Dermis microvascular lymphatic vessel endothelial cell (primary cell): ENCODE data around the gene BEX3. TPM values are rescaled to one million over a fixed set of nuclear protein-coding genes. Genes with fewer than 3 reads are reported as not detected.
"Not testable (repeated sequence)": the region's sequence is repeated elsewhere in the genome, so short reads cannot be mapped to it uniquely, and the experiment has no call there.

Source experiments
- DNase-seq, 2 donors: peaks; one replicate each; pipeline versions ENCODE4 v3.0.0 to v3.0.0-alpha.2; 2010; ENCODE audit warnings: low read depth in 2 of 2
- total RNA-seq: library from RNA; depleted of rRNA; stranded (reverse); fragments of >200 nt; gene quantifications from 2 replicates; pipeline ENCODE4 v1.2.1, GENCODE V29; 2014

Gene BEX3
- 159 and 190 TPM in 2 replicates for total RNA-seq

- DNase-seq = peak in 1 of 2 donors; percentile 60
Measured at GRCh38 chrX:103376118-103376978, at the start of gene BEX3. Gene BEX3, plus strand, starts transcription at chrX:103376538. Its CDS starts 984 bp downstream, at chrX:103377522.

- DNase-seq = peak in 1 of 2 donors; percentile 9
Measured at GRCh38 chrX:103329991-103330390, 46.3 kb upstream of the BEX3 start, which contains the start of gene TCEAL7. Gene TCEAL7, plus strand, starts transcription at chrX:103330239. Its CDS starts 1,165 bp downstream, at chrX:103331404.

- peak in 1 of 2 donors; percentile 3 for DNase-seq
Measured at GRCh38 chrX:103330681-103331288, 45.6 kb upstream of the BEX3 start.

GRCh38 chrX:103338663-103339062 lies 37.7 kb upstream of the BEX3 start:
- DNase-seq = no peak

- DNase-seq = peak; percentile 16 to 48
Measured at GRCh38 chrX:103343105-103343504, 33.2 kb upstream of the BEX3 start.

GRCh38 chrX:103344606-103345005 lies 31.7 kb upstream of the BEX3 start:
- DNase-seq = peak in 1 of 2 donors; percentile 67

- DNase-seq = no peak
Measured at GRCh38 chrX:103347682-103348397, 28.5 kb upstream of the BEX3 start.

- peak; percentile 69 to 88 for DNase-seq
Measured at GRCh38 chrX:103356130-103356798, 20.1 kb upstream of the BEX3 start, which contains the start of gene TCEAL9. Gene TCEAL9, plus strand, starts transcription at chrX:103356506. Its CDS starts 1,179 bp downstream, at chrX:103357685.

- peak in 1 of 2 donors; percentile 37 for DNase-seq
Measured at GRCh38 chrX:103356858-103357257, 19.5 kb upstream of the BEX3 start.

- no peak for DNase-seq
Measured at GRCh38 chrX:103357871-103358270, 18.5 kb upstream of the BEX3 start.

GRCh38 chrX:103359605-103360004 lies 16.7 kb upstream of the BEX3 start:
- not testable (repeated sequence) for DNase-seq

- peak in 1 of 2 donors; percentile 57 for DNase-seq
Measured at GRCh38 chrX:103360092-103360491, 16.2 kb upstream of the BEX3 start.

GRCh38 chrX:103360916-103361315 lies 15.4 kb upstream of the BEX3 start:
- no peak for DNase-seq

GRCh38 chrX:103361798-103362197 lies 14.5 kb upstream of the BEX3 start:
- DNase-seq = no peak

GRCh38 chrX:103362474-103362873 lies 13.9 kb upstream of the BEX3 start:
- DNase-seq = peak; percentile 30 to 36

- no peak for DNase-seq
Measured at GRCh38 chrX:103363046-103363445, 13.3 kb upstream of the BEX3 start.

- DNase-seq = no peak
Measured at GRCh38 chrX:103367502-103367901, 8.8 kb upstream of the BEX3 start.

- DNase-seq = no peak
Measured at GRCh38 chrX:103369479-103369878, 6.9 kb upstream of the BEX3 start.

GRCh38 chrX:103372886-103373285 lies 3.5 kb upstream of the BEX3 start:
- no peak for DNase-seq

- DNase-seq = no peak
Measured at GRCh38 chrX:103373581-103373980, 2.8 kb upstream of the BEX3 start.

- DNase-seq = peak in 1 of 2 donors; percentile 24
Measured at GRCh38 chrX:103376979-103377324, 614 bp downstream of the BEX3 start.
